GM10847 (cell line): ENCODE data around the gene GFER.

ENCODE experiments used
- POLR2A ChIP-seq: IDR thresholded peaks from 2 replicates; pipeline ENCODE4 v1.6.1; 2011; ENCODE audit not compliant: insufficient read length; ENCODE audit errors: extremely low read depth

Gene GFER

DNA sequence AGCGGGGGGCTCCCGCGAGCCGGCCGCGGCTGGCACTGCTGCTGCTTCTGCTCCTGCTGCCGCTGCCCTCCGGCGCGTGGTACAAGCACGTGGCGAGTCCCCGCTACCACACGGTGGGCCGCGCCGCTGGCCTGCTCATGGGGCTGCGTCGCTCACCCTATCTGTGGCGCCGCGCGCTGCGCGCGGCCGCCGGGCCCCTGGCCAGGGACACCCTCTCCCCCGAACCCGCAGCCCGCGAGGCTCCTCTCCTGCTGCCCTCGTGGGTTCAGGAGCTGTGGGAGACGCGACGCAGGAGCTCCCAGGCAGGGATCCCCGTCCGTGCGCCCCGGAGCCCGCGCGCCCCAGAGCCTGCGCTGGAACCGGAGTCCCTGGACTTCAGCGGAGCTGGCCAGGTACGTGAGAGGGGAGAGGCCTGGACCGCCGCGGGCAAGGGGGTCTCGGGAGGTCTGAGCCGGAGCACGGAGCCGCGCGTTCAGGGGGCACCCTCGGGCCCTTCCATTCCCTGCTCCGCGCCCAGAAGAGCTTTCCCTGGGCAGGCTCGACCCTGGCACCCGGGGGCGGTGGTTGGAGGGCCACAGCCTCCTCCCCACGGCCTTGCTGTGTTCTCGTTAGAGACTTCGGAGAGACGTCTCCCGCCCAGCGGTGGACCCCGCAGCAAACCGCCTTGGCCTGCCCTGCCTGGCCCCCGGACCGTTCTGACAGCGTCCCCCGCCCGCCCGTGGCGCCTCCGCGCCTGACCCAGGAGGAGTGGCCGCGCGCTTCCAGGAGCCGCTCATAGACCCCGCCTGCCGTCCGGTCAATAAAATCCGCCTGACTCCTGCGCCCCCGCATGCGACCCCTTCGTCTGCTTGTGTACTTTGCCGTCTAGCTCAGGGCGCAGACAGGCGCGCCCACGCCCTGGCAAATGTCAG lies 36.2 kb downstream of the GFER start:
- no peak for TF ChIP-seq POLR2A

DNA sequence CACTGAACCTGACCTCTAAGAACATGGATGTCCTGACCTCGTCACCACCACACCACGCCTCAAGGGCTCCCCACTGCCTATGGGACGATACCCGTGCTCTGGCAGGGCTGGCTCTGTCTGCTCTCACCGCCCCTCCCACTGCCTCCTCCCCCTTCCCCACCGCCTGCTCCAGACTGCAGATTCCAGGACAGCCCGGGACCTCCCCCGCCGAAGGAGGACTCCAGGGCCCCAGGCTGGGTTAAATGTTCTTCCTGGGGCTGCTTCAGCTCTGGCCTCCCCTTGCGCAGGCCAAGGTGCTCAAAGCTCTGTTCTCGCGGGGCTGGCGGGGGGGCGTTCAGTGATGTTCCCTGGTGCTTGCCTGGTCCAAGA lies 38.7 kb downstream of the GFER start:
- no peak for TF ChIP-seq POLR2A

DNA sequence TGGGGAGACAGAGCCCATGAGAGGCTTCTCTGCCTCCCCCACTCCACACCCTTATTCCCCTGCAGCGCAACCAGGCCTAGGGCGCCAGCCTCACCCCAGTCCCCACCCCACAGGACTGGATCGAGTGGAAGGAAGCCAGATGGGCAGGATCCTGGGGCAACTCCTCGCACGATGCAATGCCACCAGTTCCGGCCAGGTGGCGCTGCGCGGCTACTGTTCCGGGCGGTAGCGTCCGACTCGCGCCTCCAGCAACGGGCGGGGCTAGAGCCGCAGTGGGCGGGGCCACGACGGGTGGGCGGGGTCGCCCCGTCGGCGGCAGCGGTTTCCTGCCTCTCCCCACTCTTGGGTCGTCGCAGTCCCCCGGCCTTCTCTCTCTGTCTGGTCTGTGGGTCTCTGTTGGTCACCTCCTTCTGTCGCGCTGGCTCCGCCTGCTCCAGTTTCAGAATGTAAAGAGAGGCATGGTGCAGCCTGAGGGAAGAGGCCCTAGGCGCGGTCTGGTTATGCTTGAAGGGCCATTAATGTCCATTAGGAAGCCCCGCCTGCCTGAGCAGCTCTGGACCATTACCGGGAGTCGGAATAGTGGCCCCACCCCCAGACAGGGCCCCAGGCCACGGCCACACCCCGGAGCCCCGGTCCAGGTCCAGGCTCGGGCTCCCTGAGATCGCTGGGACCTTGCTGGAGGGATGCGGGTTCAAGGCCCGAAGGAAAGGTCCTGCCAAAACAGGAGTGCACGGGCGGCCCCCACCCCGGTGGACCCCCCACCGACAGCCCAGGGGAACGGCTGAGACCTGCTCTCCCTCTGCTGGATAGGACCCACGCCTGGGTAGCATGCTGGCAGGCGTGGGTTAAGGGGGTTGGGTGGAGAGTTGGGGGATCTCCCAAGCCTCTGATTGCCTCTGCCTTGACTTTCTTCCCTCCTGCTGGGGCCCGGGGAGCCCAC lies 39.4 kb downstream of the GFER start:
- no peak for TF ChIP-seq POLR2A

DNA sequence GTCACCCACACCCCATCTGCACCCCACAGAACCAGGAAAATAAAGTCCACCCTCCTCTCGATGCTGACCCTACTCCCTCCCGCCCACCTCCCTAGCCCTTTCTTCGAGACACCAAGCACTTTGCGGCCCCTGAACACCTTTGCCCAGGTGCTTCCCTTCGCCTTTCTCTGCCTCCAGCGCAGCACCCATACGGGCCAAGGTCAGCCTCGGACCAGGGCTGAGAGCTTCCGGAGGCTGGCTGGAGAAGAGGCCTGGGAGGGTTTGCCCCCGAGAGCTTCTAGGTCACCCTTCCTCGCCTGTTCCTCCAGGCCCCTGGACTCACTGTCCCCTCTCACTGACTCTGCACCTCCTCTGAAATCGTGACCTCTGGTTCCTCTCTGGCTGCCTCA lies 40.0 kb downstream of the GFER start:
- no peak for TF ChIP-seq POLR2A

DNA sequence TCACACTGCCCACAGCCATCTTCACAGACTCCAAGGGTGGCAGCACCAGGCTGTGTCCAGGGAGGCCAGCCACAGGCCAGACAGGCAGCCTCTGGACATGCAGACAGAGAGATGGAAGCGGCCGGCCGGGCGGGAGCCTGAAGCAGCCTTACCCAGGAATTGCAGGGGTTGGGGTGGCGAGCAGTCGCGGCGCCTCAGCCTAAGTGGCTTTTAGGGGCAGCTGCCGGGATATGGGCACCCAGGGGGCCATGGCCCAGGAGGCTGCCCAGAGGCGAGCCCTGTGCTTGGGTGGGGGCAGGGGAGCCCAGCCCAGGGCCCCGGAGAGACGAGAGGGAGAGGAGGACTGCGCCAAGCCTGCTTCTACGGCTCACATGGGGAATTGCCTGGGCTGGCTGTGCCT lies 41.3 kb downstream of the GFER start:
- TF ChIP-seq POLR2A = no peak

DNA sequence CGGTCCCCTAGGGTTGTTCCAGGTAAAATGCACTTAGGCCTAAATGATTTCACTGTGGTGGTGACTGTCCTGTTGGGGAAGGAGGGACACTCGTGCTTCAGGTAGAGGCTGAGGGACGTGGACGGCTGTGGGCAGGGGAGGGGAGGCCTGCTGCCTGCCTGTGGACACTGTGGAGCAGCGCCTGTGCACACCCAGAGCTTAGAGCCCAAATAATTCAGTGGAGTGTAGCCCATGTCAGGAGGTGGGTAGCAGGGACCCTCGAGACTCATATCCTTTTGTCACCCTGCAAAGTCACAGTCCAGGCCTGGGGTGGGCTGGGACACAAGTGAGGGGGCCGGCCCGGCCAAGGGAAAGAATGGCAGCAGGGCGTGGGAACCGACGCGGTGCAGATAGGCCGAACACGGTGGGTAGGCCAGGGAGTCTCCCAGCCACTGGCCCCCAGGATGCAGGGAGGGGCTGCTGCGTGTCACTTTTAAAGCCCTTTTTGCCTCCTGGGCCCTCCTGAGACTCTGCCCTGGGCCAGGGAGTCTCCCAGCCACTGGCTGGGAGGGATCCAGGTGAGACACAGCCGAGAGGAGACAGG lies 42.0 kb downstream of the GFER start:
- TF ChIP-seq POLR2A = no peak

DNA sequence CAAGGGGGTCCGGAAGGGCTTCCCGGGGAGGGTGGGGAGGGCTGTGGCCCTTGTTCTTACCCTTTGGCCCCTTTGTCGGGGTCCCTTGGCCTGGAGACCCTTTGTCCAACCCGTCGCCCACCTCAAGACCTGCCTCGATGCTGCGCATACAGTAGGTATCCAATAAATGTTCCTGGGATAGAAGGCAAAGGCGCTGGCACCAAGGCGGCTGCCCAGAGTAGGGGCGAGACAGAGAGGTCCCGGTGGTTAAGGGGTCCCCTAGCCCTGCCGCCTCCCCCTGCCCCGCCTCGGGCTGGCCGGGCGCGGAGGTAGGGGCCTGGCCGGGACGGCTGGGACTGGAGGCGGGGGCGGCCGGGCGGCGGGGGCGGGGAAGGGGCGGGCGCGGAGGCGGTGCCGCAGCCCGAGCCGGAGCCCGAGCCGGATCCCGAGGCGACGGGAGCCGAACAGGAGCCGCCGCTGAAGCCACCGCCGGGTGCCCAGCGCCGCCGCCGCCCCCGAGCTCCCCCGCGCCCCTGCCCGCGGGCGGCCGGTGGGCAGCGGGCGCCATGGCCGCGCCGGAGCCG lies 42.5 kb downstream of the GFER start, which contains the start of gene NHERF2:
TSS of gene NHERF2 (plus strand) at position 442 of the 563 bp plus-strand sequence. CDS start at position 546, 104 bp downstream.
- no peak for TF ChIP-seq POLR2A

DNA sequence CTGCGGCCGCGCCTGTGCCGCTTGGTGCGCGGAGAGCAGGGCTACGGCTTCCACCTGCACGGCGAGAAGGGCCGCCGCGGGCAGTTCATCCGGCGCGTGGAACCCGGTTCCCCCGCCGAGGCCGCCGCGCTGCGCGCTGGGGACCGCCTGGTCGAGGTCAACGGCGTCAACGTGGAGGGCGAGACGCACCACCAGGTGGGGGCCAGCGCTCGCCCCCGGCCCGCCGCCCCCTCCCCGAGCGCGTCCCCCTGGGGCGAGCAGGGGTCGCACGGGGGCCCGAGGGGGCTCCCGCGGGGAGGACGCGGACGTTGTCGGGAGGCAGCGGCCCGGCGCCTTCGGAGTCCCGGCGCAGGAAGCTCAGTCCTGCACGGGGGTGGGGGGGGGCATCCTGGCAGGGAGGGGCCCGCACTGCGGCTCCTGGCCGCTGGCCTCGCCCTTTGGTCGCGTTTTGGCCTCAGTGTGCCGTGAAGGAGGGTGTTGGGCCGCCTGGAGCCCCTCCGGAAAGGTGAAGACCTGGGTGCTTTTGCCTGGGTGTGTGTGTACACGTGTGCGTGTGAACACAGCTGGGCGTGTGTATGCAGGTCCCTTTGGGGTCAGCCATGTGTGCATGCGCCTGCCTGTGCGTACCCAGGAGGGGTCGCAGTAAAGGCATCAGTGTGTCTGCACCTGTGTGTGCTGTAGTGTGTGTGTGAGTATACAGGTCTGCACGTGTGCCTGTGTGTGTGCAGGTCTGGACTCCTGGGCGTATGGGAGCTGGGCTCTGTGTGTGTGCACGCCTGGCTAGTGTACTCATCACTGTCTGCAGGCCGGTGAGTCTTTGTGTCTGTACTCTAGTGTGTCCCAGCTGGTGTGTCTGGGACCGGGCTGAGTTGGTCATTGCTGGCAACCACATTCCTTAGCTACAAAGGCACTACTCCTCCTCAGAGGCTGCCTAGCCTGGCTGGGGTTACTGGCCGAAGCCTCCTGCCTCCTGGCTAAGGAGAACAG lies 43.3 kb downstream of the GFER start:
- no peak for TF ChIP-seq POLR2A

DNA sequence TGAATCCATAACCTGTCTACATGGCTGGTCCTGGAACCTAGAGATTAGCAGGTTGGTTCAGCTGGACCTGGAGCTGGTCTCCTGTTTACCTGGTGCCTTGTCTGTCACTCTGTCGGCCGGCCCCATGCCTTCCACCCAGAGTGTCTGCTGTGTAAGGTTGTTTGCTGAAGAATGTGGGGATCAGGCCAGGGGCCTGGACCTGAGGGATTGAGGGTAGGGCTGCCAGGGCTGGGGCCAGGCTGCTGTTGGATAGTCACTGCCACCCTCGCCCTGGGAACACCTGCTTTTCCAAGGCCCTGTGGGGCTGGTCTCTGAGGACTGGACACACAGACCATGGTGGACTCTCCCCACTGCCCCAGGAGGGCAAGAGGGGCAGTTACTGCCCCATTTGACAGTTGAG lies 44.2 kb downstream of the GFER start:
- TF ChIP-seq POLR2A = no peak

DNA sequence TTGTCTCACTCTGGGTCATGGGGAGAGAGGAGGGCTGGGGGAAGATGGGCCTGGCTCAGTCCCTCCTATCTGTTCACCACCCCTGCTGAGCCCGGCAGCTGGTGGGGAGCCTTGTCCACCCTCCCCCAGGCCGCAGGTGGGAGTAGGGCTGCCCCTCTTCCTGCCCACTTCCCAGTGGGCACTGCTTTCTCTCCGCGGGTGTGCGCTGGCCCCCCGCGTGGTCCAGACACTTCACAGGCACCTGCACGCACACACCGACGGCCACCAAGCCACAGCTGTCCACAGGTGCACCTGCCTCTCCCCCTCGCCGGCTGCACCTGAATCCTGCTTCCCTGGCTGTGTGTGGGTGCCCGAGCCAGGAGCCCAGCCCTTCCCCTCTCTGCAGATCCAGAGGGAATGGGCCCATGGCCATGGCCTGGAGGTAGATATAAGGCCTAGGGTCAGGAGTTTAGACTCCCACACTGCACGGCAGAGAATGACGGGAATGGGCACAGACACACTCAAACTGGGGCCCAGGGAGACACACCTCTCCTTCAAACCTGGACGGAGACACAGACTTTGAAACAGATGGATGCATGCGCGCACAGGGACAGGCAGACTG lies 44.7 kb downstream of the GFER start:
- TF ChIP-seq POLR2A = no peak

DNA sequence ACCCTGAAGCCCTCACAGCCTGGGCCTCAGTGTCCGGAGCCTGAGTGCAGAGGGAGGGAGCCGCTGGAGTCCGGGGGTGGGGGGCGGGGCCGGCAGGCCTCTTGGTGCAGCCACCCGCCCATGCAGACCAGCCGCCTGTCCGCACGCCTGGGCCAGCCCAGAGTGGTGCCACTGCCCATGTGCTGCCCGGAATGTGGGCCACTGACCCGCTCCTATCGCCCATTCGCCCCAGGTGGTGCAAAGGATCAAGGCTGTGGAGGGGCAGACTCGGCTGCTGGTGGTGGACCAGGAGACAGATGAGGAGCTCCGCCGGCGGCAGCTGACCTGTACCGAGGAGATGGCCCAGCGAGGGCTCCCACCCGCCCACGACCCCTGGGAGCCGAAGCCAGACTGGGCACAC lies 45.4 kb downstream of the GFER start:
- TF ChIP-seq POLR2A = no peak

DNA sequence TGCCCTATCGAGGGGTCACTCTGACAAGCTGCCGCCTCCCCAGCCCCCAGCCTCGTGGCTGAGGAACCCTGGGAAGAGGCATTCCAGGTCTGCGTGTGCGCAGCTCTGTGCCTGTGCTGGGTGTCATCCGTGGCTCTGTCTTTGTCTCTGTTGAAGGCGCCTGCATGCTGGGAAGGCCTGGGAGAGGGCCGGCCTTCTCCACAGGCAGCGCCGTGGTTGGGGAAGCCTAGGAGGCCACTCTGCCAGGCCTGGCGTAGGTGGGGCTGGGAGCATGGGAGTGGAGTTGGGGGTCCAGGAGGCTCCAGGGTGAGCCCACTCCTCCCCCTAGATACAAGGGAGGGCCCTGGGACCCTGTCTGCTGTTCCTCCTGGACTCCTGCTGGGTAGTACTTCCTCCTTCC lies 46.0 kb downstream of the GFER start:
- TF ChIP-seq POLR2A = no peak

DNA sequence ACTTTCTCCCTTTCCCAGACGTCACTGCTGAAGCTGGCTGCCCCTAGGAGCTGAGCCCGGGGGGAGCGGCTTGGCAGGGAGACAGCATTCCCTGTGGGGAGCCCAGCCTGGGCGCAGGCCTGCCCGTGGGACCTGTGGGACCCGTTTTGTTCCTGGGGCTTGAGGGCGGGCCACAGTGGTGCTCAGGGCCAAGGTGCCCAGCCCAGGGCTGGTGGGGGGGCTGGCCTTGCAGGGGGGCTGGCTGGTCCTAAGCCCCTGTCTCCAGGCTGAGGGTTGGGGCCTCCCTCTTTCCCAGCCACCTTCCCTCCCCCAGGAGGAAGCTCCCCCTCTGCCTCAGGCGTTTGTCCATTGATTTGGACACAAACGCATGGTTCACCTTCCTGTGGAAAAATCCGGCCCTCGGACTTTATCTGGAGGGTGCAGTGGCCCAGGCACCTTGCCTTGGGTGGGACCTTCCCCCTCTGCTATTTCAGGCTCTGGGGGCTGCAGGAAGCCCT lies 47.1 kb downstream of the GFER start:
- no peak for TF ChIP-seq POLR2A
